HG03469 (cell line): ENCODE data around the gene TMEM182.

ENCODE experiments used
- ATAC-seq: cut with Tn5 transposase; IDR thresholded peaks from one replicate; pipeline ENCODE4 v1.9.1; 2021; ENCODE audit warnings: mild to moderate bottlenecking, moderate library complexity, moderate number of reproducible peaks; ENCODE audit not compliant: unreplicated experiment

The TMEM182 gene

GRCh38 chr2:102801098-102801718 lies 39.4 kb downstream of the TMEM182 start:
- ATAC-seq = no peak

DNA sequence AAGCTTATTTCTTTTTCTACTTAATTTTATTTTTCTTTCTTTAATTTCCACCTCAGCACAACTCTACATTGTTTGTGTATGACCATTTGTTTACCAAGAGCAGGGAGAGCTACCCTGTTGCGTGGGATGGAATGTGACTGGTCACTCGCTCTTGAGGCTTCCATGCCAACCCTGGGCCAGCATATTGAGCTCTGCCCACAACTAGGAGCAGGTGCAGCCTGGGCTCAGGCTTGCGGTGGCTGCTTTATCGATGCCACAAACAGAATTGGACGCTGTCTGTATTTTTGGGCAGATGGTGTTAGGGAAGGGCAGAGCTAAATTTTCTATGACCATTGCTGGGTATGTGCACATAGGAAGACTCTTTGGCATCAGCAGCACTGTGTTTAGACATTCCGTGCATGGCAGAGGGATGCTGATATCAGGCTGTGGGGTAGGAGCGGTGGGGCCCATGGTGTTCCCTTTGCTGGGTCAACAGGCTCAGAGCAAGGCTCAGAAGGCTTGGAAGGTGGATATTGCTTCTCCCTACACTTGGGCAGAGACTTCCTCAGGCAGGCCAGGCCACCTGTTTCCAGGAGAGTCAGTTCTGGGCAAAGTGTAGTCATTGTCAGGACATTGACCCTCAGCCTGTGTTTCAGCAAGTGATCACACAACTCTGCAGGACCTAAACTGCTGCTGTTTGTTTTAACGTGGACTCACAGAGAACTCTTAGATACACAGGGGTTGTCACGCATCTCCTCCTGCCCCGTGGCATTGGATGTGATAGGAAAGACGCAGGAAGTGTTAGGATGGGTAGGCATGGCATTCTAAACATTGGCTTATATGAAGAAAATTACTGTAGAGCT lies 40.2 kb downstream of the TMEM182 start:
- ATAC-seq = no peak

DNA sequence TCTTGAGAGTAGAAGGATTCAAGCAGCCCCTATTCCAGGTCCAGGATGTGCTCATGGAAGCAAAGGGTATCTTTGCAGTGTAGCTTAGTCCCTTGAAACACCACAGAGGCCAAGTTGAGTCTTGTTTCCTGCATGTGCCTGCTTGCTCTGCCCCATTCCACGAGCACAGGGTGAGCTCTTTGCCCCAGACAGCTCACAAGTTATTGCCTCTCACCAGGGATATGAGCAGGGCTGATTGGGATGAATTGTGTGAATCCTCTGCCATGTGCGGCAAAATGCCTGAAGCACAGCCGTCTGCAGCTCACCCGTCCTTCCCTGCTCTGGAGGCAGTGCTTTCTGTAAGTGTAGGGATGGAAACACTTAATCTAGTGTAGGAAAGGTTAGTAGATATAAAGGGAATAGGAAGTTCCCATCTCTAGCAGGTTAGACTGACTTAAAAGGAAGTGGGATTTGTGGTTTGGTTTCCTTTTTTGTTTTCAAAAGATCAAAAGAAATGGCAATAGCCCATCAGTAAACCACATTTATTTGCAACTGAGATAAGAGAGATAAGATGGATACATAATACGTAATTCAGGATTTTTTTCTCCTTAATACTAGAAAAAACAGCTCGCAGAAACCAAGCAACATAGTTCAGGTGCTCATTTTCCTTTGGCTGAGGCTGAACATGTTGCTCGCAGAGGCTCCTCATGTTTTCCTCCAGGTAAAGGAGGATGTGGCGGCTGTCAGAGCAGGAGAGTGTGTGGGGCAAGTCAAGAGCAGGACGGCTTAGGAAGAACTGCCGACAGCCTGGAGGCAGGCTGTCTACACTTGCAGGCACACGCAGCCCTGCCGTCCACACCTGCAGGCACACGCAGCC lies 41.4 kb downstream of the TMEM182 start:
- no peak for ATAC-seq

GRCh38 chr2:102803897-102804217 lies 42.0 kb downstream of the TMEM182 start:
- no peak for ATAC-seq

DNA sequence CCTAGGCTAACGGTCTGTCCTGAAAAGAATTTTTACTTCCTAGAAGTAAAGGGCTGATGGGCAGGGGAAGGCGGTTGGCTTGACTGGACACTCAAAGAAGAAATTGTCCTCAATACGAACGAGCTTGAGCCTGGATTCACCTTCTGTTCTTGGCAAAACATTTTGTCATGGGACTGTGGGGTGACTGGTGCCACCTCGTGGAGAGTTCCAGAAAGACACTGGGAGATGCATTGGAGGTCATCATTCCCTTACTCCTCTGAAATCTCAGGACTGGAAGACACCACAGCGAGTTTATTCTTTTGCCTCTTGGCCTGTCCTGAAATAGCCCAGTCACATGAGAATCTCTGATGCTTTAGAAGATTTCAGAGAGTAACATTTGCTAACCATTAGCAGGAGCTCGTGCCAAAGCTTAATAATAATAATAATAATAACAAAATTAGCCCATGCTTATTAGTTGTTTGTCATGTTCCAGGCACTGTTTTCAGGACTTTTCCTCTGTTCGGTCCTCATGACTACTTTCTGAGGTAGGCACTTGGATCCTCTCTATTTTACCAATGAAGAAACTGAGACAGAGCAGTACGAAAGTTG lies 44.5 kb downstream of the TMEM182 start:
- no peak for ATAC-seq

DNA sequence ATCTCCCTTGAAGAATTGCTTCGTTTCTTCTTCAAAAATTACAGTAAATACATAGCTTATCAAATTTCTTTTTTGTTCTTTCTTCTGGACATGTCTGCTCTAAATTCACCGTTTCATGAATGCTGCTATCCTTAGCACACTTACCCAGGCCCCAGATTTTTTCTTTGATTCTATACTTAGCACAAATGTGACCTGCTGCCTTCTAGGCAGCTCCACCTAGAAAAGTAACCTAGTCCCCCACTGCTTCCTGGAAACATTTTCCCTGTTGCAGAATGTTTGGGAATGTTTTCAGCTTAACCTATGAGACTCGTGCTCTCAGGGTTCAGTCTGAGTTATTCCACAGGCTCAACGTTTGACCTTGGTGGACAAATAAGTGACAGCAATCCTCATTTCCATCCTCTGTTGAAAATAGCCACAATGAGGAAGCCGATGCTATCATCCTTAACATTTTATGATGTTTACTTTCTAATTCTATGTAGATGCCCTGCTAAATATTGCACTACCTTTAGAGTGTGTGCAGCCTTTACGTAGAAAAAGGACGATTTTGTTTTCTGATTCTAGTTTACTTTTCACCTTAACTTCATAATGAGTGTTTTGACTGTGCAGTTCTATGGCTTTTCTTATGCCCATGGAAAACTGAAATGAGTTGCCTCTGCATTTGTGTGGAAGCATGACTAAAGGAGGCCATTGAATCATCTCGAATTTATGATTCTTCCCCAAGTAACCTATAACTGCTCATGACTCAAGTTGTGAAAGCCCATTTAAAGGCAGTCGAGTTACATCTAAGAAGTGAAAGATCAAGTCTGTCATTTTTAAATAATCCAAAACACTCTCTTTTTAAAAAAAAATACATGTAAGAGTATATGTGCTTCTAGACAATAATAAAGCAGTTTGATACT lies 47.7 kb downstream of the TMEM182 start:
- ATAC-seq = no peak

GRCh38 chr2:102815285-102815684 lies 53.5 kb downstream of the TMEM182 start:
- no peak for ATAC-seq

DNA sequence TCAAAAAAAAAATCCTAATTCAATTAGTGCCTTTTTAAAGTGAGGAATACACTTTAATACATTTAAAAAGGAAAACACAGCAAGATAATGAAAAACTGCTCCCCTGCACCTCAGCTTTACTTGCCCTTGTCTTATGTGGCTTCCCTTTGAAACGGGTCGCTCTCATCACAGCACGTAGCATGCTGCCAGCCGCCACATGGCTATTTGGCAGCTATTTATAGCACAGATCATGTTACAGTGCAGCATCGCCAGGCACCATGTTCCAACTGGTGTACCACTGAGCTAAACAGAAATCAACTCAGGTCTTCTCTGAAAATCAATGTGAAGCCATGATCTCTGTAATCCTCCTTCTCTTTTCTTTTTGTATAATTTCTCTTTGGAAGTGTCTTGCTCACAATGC lies 65.1 kb downstream of the TMEM182 start:
- no peak for ATAC-seq

DNA sequence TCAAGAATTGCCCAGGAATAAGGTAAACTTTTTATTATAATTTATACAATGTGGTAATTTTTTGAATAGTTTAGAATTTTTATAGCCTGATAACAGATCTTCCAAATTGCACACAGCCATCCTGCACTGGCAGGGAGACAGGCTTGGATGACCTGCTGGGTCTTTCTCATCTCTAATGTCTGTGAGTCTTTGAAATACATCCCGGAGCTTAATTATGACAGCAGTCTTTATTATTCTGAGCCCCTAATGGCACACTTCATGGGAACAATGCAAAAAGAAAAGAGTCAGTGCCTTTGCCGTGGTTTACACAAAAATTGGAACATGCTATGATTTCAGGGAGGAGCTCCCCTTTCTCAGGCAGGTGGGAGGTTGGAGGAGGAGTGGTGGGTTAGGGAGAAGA lies 71.0 kb downstream of the TMEM182 start:
- no peak for ATAC-seq

GRCh38 chr2:102834523-102835273 lies 72.9 kb downstream of the TMEM182 start:
- ATAC-seq = no peak

DNA sequence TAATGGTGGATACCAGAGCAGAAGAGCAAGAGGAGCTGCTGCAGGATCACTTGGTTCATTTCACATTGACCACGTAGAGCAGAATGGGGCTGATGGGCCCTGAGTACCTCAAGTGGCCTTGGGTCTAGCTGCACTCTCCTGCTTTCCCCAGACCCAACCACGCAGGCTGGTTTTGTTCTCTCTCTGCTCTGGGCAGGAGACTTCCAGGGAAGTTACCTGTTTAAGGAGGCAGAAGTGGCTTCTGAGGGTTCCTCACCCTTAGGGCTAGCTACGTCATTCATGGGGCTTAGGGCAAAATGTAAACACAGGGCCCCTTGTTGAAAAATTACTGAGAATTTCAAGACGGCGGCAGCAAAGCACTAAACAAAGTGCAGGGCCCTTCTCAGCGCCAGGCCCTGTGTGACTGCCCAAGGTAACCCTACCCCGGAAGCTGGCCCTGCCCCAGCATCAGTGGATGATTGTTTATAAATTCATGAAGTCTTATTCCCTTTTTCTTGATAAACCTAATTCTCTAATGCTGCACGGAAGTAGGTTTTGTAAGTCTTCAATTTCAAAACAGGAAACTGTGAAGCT lies 75.9 kb downstream of the TMEM182 start:
- ATAC-seq = no peak

- ATAC-seq = no peak
Observed at GRCh38 chr2:102839668-102840388, 78.0 kb downstream of the TMEM182 start.

- peak; percentile 45 for ATAC-seq
Observed at GRCh38 chr2:102841107-102841840, 79.4 kb downstream of the TMEM182 start.

DNA sequence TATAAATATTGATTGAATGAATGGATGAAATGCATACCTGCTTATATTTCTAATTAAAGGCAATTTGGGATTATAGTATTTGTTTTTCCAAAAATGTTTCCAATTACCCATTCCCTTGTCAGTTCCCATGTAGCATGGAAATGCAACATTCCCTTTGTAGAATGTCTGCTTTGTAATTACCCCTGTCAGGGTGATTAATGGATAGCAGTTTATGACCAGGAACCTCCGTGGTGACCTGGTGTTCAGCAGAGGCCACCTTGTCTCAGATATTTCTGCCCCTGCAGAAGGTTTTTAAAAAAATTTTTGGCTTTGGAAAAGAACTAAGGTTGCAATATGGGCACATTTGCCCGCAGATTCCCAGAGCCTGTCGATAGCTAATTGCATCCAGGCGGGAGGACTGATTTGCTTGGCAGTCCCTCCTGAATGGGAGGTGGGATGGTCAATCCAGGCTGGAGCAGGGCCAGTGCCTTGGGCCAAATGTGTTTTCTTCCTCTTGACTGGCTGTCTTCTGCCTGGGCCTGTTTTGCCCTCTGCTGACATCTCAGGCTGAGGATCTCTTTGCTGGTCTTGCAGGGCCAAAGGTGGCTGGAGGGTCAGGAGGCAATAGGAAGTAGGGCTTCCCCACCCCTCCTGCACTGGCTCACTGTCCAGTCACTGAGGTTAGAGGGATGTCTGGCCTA lies 82.1 kb downstream of the TMEM182 start:
- no peak for ATAC-seq

DNA sequence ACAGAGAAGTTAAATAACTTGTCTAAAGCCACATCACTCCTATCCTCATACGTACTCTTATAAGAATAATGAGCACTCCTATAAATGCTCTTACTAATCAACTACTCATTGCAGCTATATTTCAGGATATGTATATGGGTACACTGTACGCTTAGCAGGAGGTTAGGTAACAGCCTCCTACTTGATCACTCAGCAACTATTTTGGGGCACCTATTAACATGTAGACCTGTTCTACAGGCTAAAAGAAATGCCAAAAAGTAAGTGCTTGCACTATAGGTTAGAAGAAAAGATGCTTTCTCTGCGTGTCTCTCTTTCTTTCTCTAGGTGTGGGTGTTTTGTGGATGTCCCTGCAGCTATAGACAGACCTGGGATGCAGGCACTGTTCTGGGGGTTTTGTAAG lies 83.1 kb downstream of the TMEM182 start:
- ATAC-seq = no peak

- no peak for ATAC-seq
Observed at GRCh38 chr2:102848366-102848839, 86.6 kb downstream of the TMEM182 start.

GRCh38 chr2:102850888-102851287 lies 89.1 kb downstream of the TMEM182 start:
- ATAC-seq = no peak
